GM12892 (cell line): ENCODE results near the gene NOX4.
"Not testable (repeated sequence)": the region's sequence is repeated elsewhere in the genome, so short reads cannot be mapped to it uniquely, and the experiment has no call there.

Source experiments
- DNase-seq: peaks from one replicate; pipeline ENCODE4 v3.0.0; 2011; ENCODE audit not compliant: insufficient read length
- FAIRE-seq: peaks from 2 replicates; lab custom pipeline; 2011; peaks lifted over from hg19 to GRCh38; lab: Jason Lieb, UNC
- POLR2A ChIP-seq: IDR thresholded peaks from 2 replicates; pipeline ENCODE4 v1.6.1; 2011; ENCODE audit warnings: low read depth, low read length, control low read depth
- POLR2AphosphoS5 ChIP-seq: IDR thresholded peaks from 2 replicates; pipeline ENCODE4 v1.6.1; 2011; ENCODE audit warnings: low read depth, low read length, control low read depth
- TAF1 ChIP-seq: IDR thresholded peaks from 2 replicates; pipeline ENCODE4 v1.6.1; 2011; ENCODE audit warnings: low read depth, mild to moderate bottlenecking, control low read depth, low read length, borderline replicate concordance

The NOX4 gene

GRCh38 chr11:89321401-89321800 lies 169.8 kb downstream of the NOX4 start:
- no peak for TF ChIP-seq POLR2A
- no peak for TF ChIP-seq POLR2AphosphoS5
- no peak for TF ChIP-seq TAF1
- DNase-seq (no peak), FAIRE-seq (no peak)

DNA sequence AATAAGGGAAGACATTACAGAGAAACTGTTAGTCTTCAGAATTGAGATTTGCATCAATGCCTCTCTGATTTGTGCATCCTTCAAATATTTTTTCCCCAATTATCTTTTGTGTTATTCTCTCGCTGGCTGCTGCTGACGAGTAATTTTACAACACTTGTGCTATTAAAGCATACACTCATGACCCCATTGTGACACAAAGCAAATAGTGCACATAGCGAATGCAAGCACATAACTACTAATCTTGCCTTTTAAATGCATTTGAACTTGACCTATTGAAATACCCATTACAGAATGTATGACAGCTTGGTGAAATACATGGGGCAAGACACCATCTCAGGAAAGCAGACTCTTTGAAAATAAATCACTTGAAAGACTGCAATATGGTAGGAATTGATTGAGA lies 180.6 kb downstream of the NOX4 start:
- DNase-seq, FAIRE-seq: not testable (repeated sequence)

- FAIRE-seq, DNase-seq: not testable (repeated sequence)
Measured at GRCh38 chr11:89309321-89309985, 181.7 kb downstream of the NOX4 start.

- not testable (repeated sequence) for FAIRE-seq, DNase-seq
Measured at GRCh38 chr11:89308272-89308671, 182.9 kb downstream of the NOX4 start.

DNA sequence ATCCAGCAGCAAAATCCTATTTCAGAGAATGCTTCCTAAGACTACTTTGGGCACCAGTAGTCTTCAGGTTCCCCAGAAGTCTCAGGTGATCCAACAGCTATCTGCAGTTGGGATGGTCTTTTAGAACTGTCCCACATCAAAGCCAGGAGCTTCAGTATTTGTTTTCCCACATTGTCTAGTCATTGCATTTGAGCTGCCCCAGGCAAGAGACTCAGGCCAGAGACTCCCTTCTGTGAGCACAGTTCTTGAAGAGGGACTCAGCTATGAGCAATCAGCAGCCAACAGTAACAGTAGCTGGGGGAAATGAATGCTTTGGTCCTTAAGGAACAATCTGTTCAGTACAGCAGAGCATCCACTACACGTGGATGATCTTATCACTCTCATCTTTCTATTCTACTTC lies 188.1 kb downstream of the NOX4 start:
- FAIRE-seq, DNase-seq: not testable (repeated sequence)

DNA sequence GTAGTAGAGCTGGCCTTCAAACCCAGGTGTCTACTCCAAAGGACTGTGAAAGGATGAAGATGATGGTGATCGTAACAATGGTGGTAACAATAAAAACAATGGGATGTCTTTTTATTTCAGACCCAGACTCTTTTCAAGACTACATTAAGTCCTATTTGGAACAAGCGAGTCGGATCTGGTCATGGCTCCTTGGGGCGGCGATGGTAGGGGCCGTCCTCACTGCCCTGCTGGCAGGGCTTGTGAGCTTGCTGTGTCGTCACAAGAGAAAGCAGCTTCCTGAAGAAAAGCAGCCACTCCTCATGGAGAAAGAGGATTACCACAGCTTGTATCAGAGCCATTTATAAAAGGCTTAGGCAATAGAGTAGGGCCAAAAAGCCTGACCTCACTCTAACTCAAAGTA lies 196.2 kb downstream of the NOX4 start:
- DNase-seq = not testable (repeated sequence)
- peak; percentile 56 for FAIRE-seq

DNA sequence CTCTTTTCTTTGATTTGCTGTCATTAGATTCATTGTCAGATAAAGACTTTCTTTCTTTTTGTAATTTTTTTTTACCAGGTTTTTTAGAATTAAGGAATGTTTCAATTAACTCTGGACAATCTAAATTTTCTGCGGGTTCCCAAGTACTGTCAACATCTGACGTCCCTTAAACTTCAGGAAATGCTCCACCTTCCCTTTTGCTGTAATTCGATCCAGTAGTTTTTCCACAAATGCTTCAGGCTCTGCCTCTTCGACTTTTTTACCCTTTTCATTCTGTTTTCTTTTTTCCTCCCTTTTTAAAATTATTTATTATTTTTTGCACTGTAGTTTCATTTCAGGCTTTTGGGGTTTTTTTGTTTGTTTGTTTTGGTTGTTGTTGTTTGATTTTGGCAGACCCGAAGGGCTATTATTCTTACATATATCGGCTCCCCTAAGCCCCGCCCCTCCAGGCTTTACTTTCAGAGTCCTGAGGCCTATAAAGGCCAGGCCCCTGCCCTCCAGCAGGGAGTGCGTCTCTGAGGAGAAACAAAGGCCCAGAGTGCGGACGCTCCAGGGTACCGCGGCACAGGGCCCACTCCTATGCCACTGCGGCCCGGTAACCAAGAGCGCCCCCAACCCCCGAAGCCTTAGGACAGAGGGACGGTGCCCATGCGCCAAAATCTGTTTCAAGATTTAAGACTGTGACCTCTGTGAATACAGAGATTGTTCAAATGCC lies 197.1 kb downstream of the NOX4 start:
- TF ChIP-seq TAF1 (no peak), POLR2A (no peak), POLR2AphosphoS5 (no peak)
- no peak for FAIRE-seq
- DNase-seq = no peak

DNA sequence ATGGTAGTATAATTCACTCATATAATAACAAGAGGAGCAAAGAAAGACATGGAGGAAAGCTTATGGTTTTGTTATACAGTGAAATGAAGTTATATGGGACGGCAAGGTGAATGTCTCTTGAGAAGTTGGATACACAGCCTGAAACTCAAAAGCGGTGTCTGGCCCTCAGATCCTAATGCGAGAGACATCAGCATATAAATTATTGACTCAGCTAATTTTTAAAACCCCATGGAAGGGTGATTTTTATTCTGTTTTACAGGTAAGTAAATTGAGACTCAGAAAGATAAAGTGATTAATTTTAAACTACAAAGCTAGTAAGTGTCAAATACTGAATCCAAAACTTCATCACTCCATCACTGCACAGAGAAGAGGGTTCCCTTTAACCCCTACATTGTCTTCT lies 203.2 kb downstream of the NOX4 start:
- not testable (repeated sequence) for DNase-seq, FAIRE-seq

- FAIRE-seq, DNase-seq: not testable (repeated sequence)
Measured at GRCh38 chr11:89286601-89287000, 204.6 kb downstream of the NOX4 start.

GRCh38 chr11:89281032-89281677 lies 210.0 kb downstream of the NOX4 start:
- not testable (repeated sequence) for FAIRE-seq, DNase-seq

- TF ChIP-seq TAF1 (no peak), POLR2AphosphoS5 (no peak), POLR2A (no peak)
- DNase-seq (no peak), FAIRE-seq (no peak)
Measured at GRCh38 chr11:89279176-89279575, 212.0 kb downstream of the NOX4 start.

DNA sequence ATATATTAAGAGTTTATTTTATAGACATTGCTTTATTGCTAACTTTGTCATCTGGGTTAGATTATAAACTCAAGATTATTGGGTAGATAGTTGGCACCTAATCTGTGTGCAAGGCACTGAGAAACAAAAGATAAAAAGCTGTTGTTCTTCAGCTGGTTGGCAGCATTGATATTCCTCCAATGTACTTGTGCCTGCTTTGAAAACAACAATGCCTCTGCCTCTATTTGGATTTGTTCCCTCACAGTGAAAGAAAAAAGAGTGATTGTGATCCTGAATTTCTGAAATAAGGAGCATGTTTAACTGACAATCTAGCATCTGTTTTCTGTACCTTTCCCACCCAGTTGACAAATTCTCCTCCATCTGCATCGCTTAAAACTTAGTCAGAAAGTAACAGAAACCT lies 215.2 kb downstream of the NOX4 start:
- FAIRE-seq (no peak), DNase-seq (no peak)
- no peak for TF ChIP-seq TAF1
- no peak for TF ChIP-seq POLR2AphosphoS5
- no peak for TF ChIP-seq POLR2A
